ENCODE data around the gene TPD52L2.

TPD52L2 gene

GRCh38 chr20:63858393-63859165 lies 6.5 kb upstream of the TPD52L2 start:
- peak overlapping the region; percentile 35 for H2BK120ac ChIP-seq (ENCODE audit: low read depth, low read length)
- peak overlapping the region; percentile 86 for H3K23ac ChIP-seq (ENCODE audit: low read depth, low read length, poor library complexity)
- no peak overlapping the region for H4K91ac ChIP-seq (ENCODE audit: low read depth, low read length, poor library complexity)
- H3K4ac ChIP-seq (ENCODE audit: low read length) = peak overlapping the region; percentile 56
- peak overlapping the region; percentile 44 for H3K27ac ChIP-seq (replicated peaks; ENCODE audit: low read length)
- no peaks in the 10 kb centered on the region for H3K9me3 ChIP-seq (replicated peaks in 1 of 2; ENCODE audit: control insufficient read depth in 2 of 2, insufficient read depth in 1 of 2, low read depth in 1 of 2, low read length in 2 of 2)
- peak overlapping the region in 1 of 2 donors; percentile 34 for H3K4me3 ChIP-seq (ENCODE audit: low read length in 2 of 2)
- peak; percentile 51 for DNase-seq (ENCODE audit: low spot score)
- WGBS, 2 donors (ENCODE audit: extremely low coverage in 2 of 2, insufficient read length in 2 of 2, insufficient replicate concordance in 1 of 2) = no CpG with 5 or more reads among the region's 12 CpGs
- peaks cover 8% of the 10 kb centered on the region for H3K79me1 ChIP-seq (ENCODE audit: low read depth, low read length)
- peak overlapping the region; percentile 87 for H2AK5ac ChIP-seq (ENCODE audit: low read depth, low read length)
- H3K14ac ChIP-seq (ENCODE audit: low read length) = no peak overlapping the region
- peaks cover 32 to 42% of the 10 kb centered on the region in 2 donors for H3K4me1 ChIP-seq (ENCODE audit: control insufficient read depth in 2 of 2, insufficient read depth in 1 of 2, low read depth in 1 of 2, low read length in 2 of 2)
- no peak overlapping the region for H4K8ac ChIP-seq (ENCODE audit: low read depth, low read length)
- H2BK12ac ChIP-seq (ENCODE audit: low read length) = peak overlapping the region; percentile 46
- H3K9ac ChIP-seq (ENCODE audit: low read depth, low read length, poor library complexity) = peak overlapping the region; percentile 80
- peak overlapping the region; percentile 82 for H2AFZ ChIP-seq (ENCODE audit: low read length)
- H2BK15ac ChIP-seq (ENCODE audit: low read length) = peak overlapping the region; percentile 90
- H3K36me3 ChIP-seq (replicated peaks in 1 of 2; ENCODE audit: control insufficient read depth in 2 of 2, insufficient read depth in 2 of 2, low read length in 2 of 2) = peaks cover 8 to 28% of the 10 kb centered on the region in 2 donors
- peak overlapping the region; percentile 89 for H3K18ac ChIP-seq (ENCODE audit: low read length)
- no peaks in the 10 kb centered on the region for H3K27me3 ChIP-seq (ENCODE audit: control insufficient read depth in 3 of 3, insufficient read depth in 3 of 3, low read depth in 1 of 3, low read length in 3 of 3)
- peak overlapping the region; percentile 42 for H3K4me2 ChIP-seq (ENCODE audit: insufficient read depth, low read length, poor library complexity, severe bottlenecking)
- peak overlapping the region; percentile 29 for H2BK5ac ChIP-seq (ENCODE audit: low read length)

DNA sequence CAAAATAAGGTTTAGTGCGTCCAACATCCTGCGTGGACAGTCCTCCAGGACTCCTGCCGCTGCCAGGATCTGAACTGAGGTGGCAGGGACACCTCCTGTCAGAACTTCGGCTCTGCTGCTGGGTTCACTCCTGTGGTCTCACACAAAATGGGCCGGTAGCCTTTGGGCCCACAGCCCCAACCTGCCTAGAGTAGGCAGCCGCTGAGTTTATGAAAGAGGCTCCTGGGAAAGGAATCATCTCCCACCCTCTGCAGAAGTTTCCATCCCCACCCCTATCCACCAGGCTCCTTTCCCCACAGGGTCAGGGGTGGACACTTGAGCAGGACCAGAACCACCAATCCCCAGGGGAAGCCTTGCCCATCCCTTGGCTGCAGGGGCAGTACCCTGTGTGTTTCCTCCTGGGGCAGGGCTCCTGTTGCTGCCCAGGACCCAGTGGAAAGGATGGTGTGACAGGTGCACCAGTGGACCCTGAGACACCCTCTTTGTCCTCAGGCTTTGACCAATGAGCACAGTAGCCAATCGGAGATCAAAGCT lies 5.8 kb upstream of the TPD52L2 start:
- Histone ChIP-seq H3K4me2 (ENCODE audit: insufficient read depth, low read length, poor library complexity, severe bottlenecking) (peak overlapping the region; percentile 42), H3K36me3 (replicated peaks in 1 of 2; ENCODE audit: control insufficient read depth in 2 of 2, insufficient read depth in 2 of 2, low read length in 2 of 2) (peaks cover 8 to 33% of the 10 kb centered on the region in 2 donors), H4K8ac (ENCODE audit: low read depth, low read length) (no peak overlapping the region), H4K91ac (ENCODE audit: low read depth, low read length, poor library complexity) (no peak overlapping the region), H3K4ac (ENCODE audit: low read length) (no peak overlapping the region), H3K9ac (ENCODE audit: low read depth, low read length, poor library complexity) (peak overlapping the region; percentile 53), H2AK5ac (ENCODE audit: low read depth, low read length) (peak overlapping the region; percentile 34), H3K18ac (ENCODE audit: low read length) (peak overlapping the region; percentile 24), H2BK120ac (ENCODE audit: low read depth, low read length) (no peak overlapping the region), H3K23ac (ENCODE audit: low read depth, low read length, poor library complexity) (no peak overlapping the region), H2BK12ac (ENCODE audit: low read length) (no peak overlapping the region), H3K4me3 (ENCODE audit: low read length in 2 of 2) (peak overlapping the region in 1 of 2 donors; percentile 34), H3K27ac (replicated peaks; ENCODE audit: low read length) (peak overlapping the region; percentile 37), H3K14ac (ENCODE audit: low read length) (no peak overlapping the region), H3K79me1 (ENCODE audit: low read depth, low read length) (peaks cover 8% of the 10 kb centered on the region), H3K9me3 (replicated peaks in 1 of 2; ENCODE audit: control insufficient read depth in 2 of 2, insufficient read depth in 1 of 2, low read depth in 1 of 2, low read length in 2 of 2) (no peaks in the 10 kb centered on the region), H3K27me3 (ENCODE audit: control insufficient read depth in 3 of 3, insufficient read depth in 3 of 3, low read depth in 1 of 3, low read length in 3 of 3) (no peaks in the 10 kb centered on the region), H2BK5ac (ENCODE audit: low read length) (no peak overlapping the region), H2AFZ (ENCODE audit: low read length) (peak overlapping the region; percentile 82), H3K4me1 (ENCODE audit: control insufficient read depth in 2 of 2, insufficient read depth in 1 of 2, low read depth in 1 of 2, low read length in 2 of 2) (peaks cover 34 to 43% of the 10 kb centered on the region in 2 donors), H2BK15ac (ENCODE audit: low read length) (no peak overlapping the region)
- WGBS, 2 donors (ENCODE audit: extremely low coverage in 2 of 2, insufficient read length in 2 of 2, insufficient replicate concordance in 1 of 2) = no CpG with 5 or more reads among the region's 7 CpGs
- DNase-seq (ENCODE audit: low spot score) = no peak

- no CpG with 5 or more reads among the region's 17 CpGs for WGBS, 2 donors (ENCODE audit: extremely low coverage in 2 of 2, insufficient read length in 2 of 2, insufficient replicate concordance in 1 of 2)
- Histone ChIP-seq H3K4ac (ENCODE audit: low read length) (no peak overlapping the region), H2BK12ac (ENCODE audit: low read length) (no peak overlapping the region)
Measured at GRCh38 chr20:63860325-63861051, 4.6 kb upstream of the TPD52L2 start.

More at GRCh38 chr20:63860325-63861051, 4.6 kb upstream of the TPD52L2 start:
- H3K4me3 ChIP-seq (ENCODE audit: low read length in 2 of 2) = no peak overlapping the region
- no peak overlapping the region for H2BK120ac ChIP-seq (ENCODE audit: low read depth, low read length)
- no peak overlapping the region for H3K14ac ChIP-seq (ENCODE audit: low read length)
- H3K4me2 ChIP-seq (ENCODE audit: insufficient read depth, low read length, poor library complexity, severe bottlenecking) = no peak overlapping the region
- H3K79me1 ChIP-seq (ENCODE audit: low read depth, low read length) = peaks cover 12% of the 10 kb centered on the region
- H3K4me1 ChIP-seq (ENCODE audit: control insufficient read depth in 2 of 2, insufficient read depth in 1 of 2, low read depth in 1 of 2, low read length in 2 of 2) = peaks cover 24 to 33% of the 10 kb centered on the region in 2 donors
- no peak for DNase-seq (ENCODE audit: low spot score)
- H2BK15ac ChIP-seq (ENCODE audit: low read length) = no peak overlapping the region
- H3K9me3 ChIP-seq (replicated peaks in 1 of 2; ENCODE audit: control insufficient read depth in 2 of 2, insufficient read depth in 1 of 2, low read depth in 1 of 2, low read length in 2 of 2) = no peaks in the 10 kb centered on the region
- peaks cover 8 to 33% of the 10 kb centered on the region in 2 donors for H3K36me3 ChIP-seq (replicated peaks in 1 of 2; ENCODE audit: control insufficient read depth in 2 of 2, insufficient read depth in 2 of 2, low read length in 2 of 2)
- H2AFZ ChIP-seq (ENCODE audit: low read length) = no peak overlapping the region
- no peaks in the 10 kb centered on the region for H3K27me3 ChIP-seq (ENCODE audit: control insufficient read depth in 3 of 3, insufficient read depth in 3 of 3, low read depth in 1 of 3, low read length in 3 of 3)
- no peak overlapping the region for H3K27ac ChIP-seq (replicated peaks; ENCODE audit: low read length)
- H2AK5ac ChIP-seq (ENCODE audit: low read depth, low read length) = peak overlapping the region; percentile 96
- H3K23ac ChIP-seq (ENCODE audit: low read depth, low read length, poor library complexity) = no peak overlapping the region
- H4K91ac ChIP-seq (ENCODE audit: low read depth, low read length, poor library complexity) = no peak overlapping the region
- no peak overlapping the region for H3K9ac ChIP-seq (ENCODE audit: low read depth, low read length, poor library complexity)
- H4K8ac ChIP-seq (ENCODE audit: low read depth, low read length) = no peak overlapping the region
- H2BK5ac ChIP-seq (ENCODE audit: low read length) = peak overlapping the region; percentile 53
- H3K18ac ChIP-seq (ENCODE audit: low read length) = peak overlapping the region; percentile 48
